WTC11 (cell line): Measurements from ENCODE around the gene KRT7.

Experiments used
- CREM ChIP-seq: sonication (generic); formaldehyde crosslinking; IDR thresholded peaks from 2 replicates; pipeline ENCODE4 v1.8.1; 2022; ENCODE audit warnings: mild to moderate bottlenecking, missing genetic modification reagents, moderate library complexity
- MXD4 ChIP-seq: fragments of 250-450 bp; sonication (Bioruptor Pico); IDR thresholded peaks from 2 replicates; pipeline ENCODE4 v1.8.0; 2021; ENCODE audit warnings: mild to moderate bottlenecking, moderate library complexity, borderline replicate concordance
- NFYB ChIP-seq: sonication (generic); formaldehyde crosslinking; conservative IDR thresholded peaks from 2 replicates; pipeline ENCODE4 v1.8.0; 2022; ENCODE audit warnings: low read depth, missing genetic modification reagents
- TEAD4 ChIP-seq: sonication (generic); formaldehyde crosslinking; IDR thresholded peaks from 2 replicates; pipeline ENCODE4 v1.8.0; 2022; ENCODE audit warnings: mild to moderate bottlenecking, missing genetic modification reagents
- ZNF263 ChIP-seq: sonication (generic); formaldehyde crosslinking; IDR thresholded peaks from 2 replicates; pipeline ENCODE4 v1.8.1; 2022; ENCODE audit warnings: low read depth, mild to moderate bottlenecking, moderate library complexity, missing genetic modification reagents
- TF ChIP-seq, protein P1 (sequence below): fragments of 200-600 bp; IDR thresholded peaks from 2 replicates; pipeline ENCODE4 v1.8.0; 2022; ENCODE audit warnings: antibody characterized with exemption

DNA sequence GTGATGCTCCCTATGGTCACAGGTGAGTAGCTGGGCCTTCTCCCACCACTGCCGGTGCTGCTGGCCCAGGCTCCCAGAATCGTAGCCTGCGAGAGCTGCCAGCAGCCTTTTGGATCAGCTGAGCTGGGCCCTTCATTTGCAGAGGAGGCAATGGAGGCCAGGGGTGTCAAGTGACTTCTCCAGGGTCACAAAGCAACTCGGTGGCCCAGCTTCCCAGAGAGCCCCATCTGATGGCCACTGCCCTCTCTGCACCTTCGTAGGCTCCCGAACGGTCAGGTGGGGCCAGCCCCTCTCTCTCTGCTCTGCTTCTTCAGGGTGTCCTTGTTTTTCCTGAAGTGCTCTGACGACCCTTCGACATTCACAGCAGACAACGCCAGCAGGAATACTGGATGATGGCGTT, 45.8 kb upstream of the KRT7 start:
- TF ChIP-seq, protein P1, sequence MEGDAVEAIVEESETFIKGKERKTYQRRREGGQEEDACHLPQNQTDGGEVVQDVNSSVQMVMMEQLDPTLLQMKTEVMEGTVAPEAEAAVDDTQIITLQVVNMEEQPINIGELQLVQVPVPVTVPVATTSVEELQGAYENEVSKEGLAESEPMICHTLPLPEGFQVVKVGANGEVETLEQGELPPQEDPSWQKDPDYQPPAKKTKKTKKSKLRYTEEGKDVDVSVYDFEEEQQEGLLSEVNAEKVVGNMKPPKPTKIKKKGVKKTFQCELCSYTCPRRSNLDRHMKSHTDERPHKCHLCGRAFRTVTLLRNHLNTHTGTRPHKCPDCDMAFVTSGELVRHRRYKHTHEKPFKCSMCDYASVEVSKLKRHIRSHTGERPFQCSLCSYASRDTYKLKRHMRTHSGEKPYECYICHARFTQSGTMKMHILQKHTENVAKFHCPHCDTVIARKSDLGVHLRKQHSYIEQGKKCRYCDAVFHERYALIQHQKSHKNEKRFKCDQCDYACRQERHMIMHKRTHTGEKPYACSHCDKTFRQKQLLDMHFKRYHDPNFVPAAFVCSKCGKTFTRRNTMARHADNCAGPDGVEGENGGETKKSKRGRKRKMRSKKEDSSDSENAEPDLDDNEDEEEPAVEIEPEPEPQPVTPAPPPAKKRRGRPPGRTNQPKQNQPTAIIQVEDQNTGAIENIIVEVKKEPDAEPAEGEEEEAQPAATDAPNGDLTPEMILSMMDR = no peak
- TF ChIP-seq NFYB (CRISPR knock-in tag) (no peak), TEAD4 (CRISPR knock-in tag) (no peak), CREM (CRISPR knock-in tag) (no peak), ZNF263 (no peak), MXD4 (CRISPR knock-in tag) (no peak)
